Memory B cell (primary cell): ENCODE data around the gene LHFPL6.

Source experiments
- ATAC-seq: fragments of 150-1000 bp; cut with Tn5 transposase; 2 replicates; pipeline ENCODE4 v1.10.0; 2021; ENCODE audit warnings: low read depth, mild to moderate bottlenecking, moderate library complexity
- DNase-seq, 2 donors: peaks; one replicate each; pipeline ENCODE4 v3.0.0; 2022; ENCODE audit warnings: low spot score in 2 of 2
- H3K27ac Mint-ChIP-seq: one replicate; pipeline ENCODE4 v1.8.0; 2022; ENCODE audit warnings: mild to moderate bottlenecking, moderate library complexity, mixed read lengths
- H3K27me3 Mint-ChIP-seq: one replicate; pipeline ENCODE4 v1.8.0; 2022; ENCODE audit warnings: mixed read lengths
- H3K36me3 Mint-ChIP-seq: one replicate; pipeline ENCODE4 v1.8.0; 2022; ENCODE audit warnings: mild to moderate bottlenecking, mixed read lengths
- H3K4me1 Mint-ChIP-seq: one replicate; pipeline ENCODE4 v1.8.0; 2022; ENCODE audit warnings: mixed read lengths
- H3K4me3 Mint-ChIP-seq: one replicate; pipeline ENCODE4 v1.8.0; 2022; ENCODE audit warnings: mild to moderate bottlenecking, moderate library complexity, mixed read lengths
- H3K9me3 Mint-ChIP-seq: one replicate; pipeline ENCODE4 v1.8.0; 2022; ENCODE audit warnings: mixed read lengths

The LHFPL6 gene

GRCh38 chr13:39503048-39503447, 99.9 kb downstream of the LHFPL6 start:
- H3K27me3 Mint-ChIP-seq: peaks cover 4% of the 10 kb centered on the region
- no peaks in the 10 kb centered on the region for H3K36me3 Mint-ChIP-seq
- no peak overlapping the region for H3K27ac Mint-ChIP-seq
- DNase-seq (no peak), ATAC-seq (no peak)
- H3K4me1 Mint-ChIP-seq: no peaks in the 10 kb centered on the region
- H3K9me3 Mint-ChIP-seq: no peaks in the 10 kb centered on the region
- H3K4me3 Mint-ChIP-seq: no peak overlapping the region

GRCh38 chr13:39501702-39502324, 101.2 kb downstream of the LHFPL6 start:
- Mint-ChIP-seq H3K27me3 (peaks cover 4% of the 10 kb centered on the region), H3K27ac (no peak overlapping the region), H3K4me3 (no peak overlapping the region), H3K36me3 (no peaks in the 10 kb centered on the region), H3K4me1 (no peaks in the 10 kb centered on the region), H3K9me3 (no peaks in the 10 kb centered on the region)
- DNase-seq: no peak
- no peak for ATAC-seq

- ATAC-seq (no peak), DNase-seq (no peak)
- Mint-ChIP-seq H3K9me3 (no peaks in the 10 kb centered on the region), H3K27me3 (peaks cover 2% of the 10 kb centered on the region), H3K36me3 (no peaks in the 10 kb centered on the region), H3K4me3 (no peak overlapping the region), H3K4me1 (no peaks in the 10 kb centered on the region), H3K27ac (no peak overlapping the region)
These were observed 103.4 kb downstream of the LHFPL6 start for GRCh38 chr13:39499604-39500003.

GRCh38 chr13:39498471-39499114, 104.4 kb downstream of the LHFPL6 start:
- no peaks in the 10 kb centered on the region for H3K9me3 Mint-ChIP-seq
- DNase-seq: no peak
- H3K4me3 Mint-ChIP-seq: no peak overlapping the region
- no peak overlapping the region for H3K27ac Mint-ChIP-seq
- no peaks in the 10 kb centered on the region for H3K36me3 Mint-ChIP-seq
- no peaks in the 10 kb centered on the region for H3K4me1 Mint-ChIP-seq
- peaks cover 2% of the 10 kb centered on the region for H3K27me3 Mint-ChIP-seq
- no peak for ATAC-seq

GRCh38 chr13:39496506-39496905, 106.5 kb downstream of the LHFPL6 start:
- Mint-ChIP-seq H3K4me1 (no peaks in the 10 kb centered on the region), H3K9me3 (no peaks in the 10 kb centered on the region), H3K27me3 (peaks cover 2% of the 10 kb centered on the region), H3K4me3 (no peak overlapping the region), H3K27ac (no peak overlapping the region), H3K36me3 (no peaks in the 10 kb centered on the region)
- DNase-seq (no peak), ATAC-seq (no peak)

- H3K36me3 Mint-ChIP-seq: no peaks in the 10 kb centered on the region
- H3K9me3 Mint-ChIP-seq: no peaks in the 10 kb centered on the region
- H3K4me1 Mint-ChIP-seq: no peaks in the 10 kb centered on the region
- no peak overlapping the region for H3K27ac Mint-ChIP-seq
- DNase-seq (no peak), ATAC-seq (no peak)
- peaks cover 2% of the 10 kb centered on the region for H3K27me3 Mint-ChIP-seq
- no peak overlapping the region for H3K4me3 Mint-ChIP-seq
These were observed 108.4 kb downstream of the LHFPL6 start for GRCh38 chr13:39494633-39495032.

- ATAC-seq: no peak
- H3K27ac Mint-ChIP-seq: no peak overlapping the region
- no peak for DNase-seq
- H3K4me3 Mint-ChIP-seq: no peak overlapping the region
- peaks cover 2% of the 10 kb centered on the region for H3K27me3 Mint-ChIP-seq
- H3K9me3 Mint-ChIP-seq: no peaks in the 10 kb centered on the region
- no peaks in the 10 kb centered on the region for H3K36me3 Mint-ChIP-seq
- no peaks in the 10 kb centered on the region for H3K4me1 Mint-ChIP-seq
These were observed 109.0 kb downstream of the LHFPL6 start for GRCh38 chr13:39494006-39494405.

GRCh38 chr13:39490136-39490535, 112.9 kb downstream of the LHFPL6 start:
- H3K27me3 Mint-ChIP-seq: peaks cover 2% of the 10 kb centered on the region
- DNase-seq (no peak), ATAC-seq (no peak)
- no peak overlapping the region for H3K27ac Mint-ChIP-seq
- H3K4me1 Mint-ChIP-seq: no peaks in the 10 kb centered on the region
- H3K4me3 Mint-ChIP-seq: no peak overlapping the region
- H3K9me3 Mint-ChIP-seq: no peaks in the 10 kb centered on the region
- no peaks in the 10 kb centered on the region for H3K36me3 Mint-ChIP-seq

GRCh38 chr13:39486758-39487157, 116.2 kb downstream of the LHFPL6 start:
- H3K9me3 Mint-ChIP-seq: no peaks in the 10 kb centered on the region
- no peaks in the 10 kb centered on the region for H3K27me3 Mint-ChIP-seq
- no peak overlapping the region for H3K4me3 Mint-ChIP-seq
- DNase-seq: no peak
- no peaks in the 10 kb centered on the region for H3K36me3 Mint-ChIP-seq
- ATAC-seq: no peak
- H3K4me1 Mint-ChIP-seq: no peaks in the 10 kb centered on the region
- H3K27ac Mint-ChIP-seq: no peak overlapping the region

GRCh38 chr13:39485314-39485700, 117.7 kb downstream of the LHFPL6 start:
- Mint-ChIP-seq H3K9me3 (no peaks in the 10 kb centered on the region), H3K27me3 (no peaks in the 10 kb centered on the region), H3K4me1 (no peaks in the 10 kb centered on the region), H3K36me3 (no peaks in the 10 kb centered on the region), H3K4me3 (no peak overlapping the region), H3K27ac (no peak overlapping the region)
- ATAC-seq: no peak
- DNase-seq: no peak

- H3K27me3 Mint-ChIP-seq: no peaks in the 10 kb centered on the region
- no peaks in the 10 kb centered on the region for H3K36me3 Mint-ChIP-seq
- DNase-seq: no peak
- no peaks in the 10 kb centered on the region for H3K4me1 Mint-ChIP-seq
- ATAC-seq: no peak
- no peak overlapping the region for H3K4me3 Mint-ChIP-seq
- no peaks in the 10 kb centered on the region for H3K9me3 Mint-ChIP-seq
- H3K27ac Mint-ChIP-seq: no peak overlapping the region
These were observed 118.3 kb downstream of the LHFPL6 start for GRCh38 chr13:39484506-39485313.

GRCh38 chr13:39483326-39483725, 119.7 kb downstream of the LHFPL6 start:
- DNase-seq: no peak
- Mint-ChIP-seq H3K9me3 (no peaks in the 10 kb centered on the region), H3K36me3 (no peaks in the 10 kb centered on the region), H3K4me3 (no peak overlapping the region), H3K27me3 (peaks cover 1% of the 10 kb centered on the region), H3K4me1 (no peaks in the 10 kb centered on the region), H3K27ac (no peak overlapping the region)
- ATAC-seq: no peak

- H3K9me3 Mint-ChIP-seq: no peaks in the 10 kb centered on the region
- no peak overlapping the region for H3K4me3 Mint-ChIP-seq
- peaks cover 3% of the 10 kb centered on the region for H3K27me3 Mint-ChIP-seq
- no peaks in the 10 kb centered on the region for H3K36me3 Mint-ChIP-seq
- no peaks in the 10 kb centered on the region for H3K4me1 Mint-ChIP-seq
- DNase-seq (no peak), ATAC-seq (no peak)
- no peak overlapping the region for H3K27ac Mint-ChIP-seq
These were observed 121.5 kb downstream of the LHFPL6 start for GRCh38 chr13:39481491-39481890.

- peaks cover 4% of the 10 kb centered on the region for H3K9me3 Mint-ChIP-seq
- H3K27ac Mint-ChIP-seq: no peak overlapping the region
- no peak overlapping the region for H3K4me3 Mint-ChIP-seq
- no peaks in the 10 kb centered on the region for H3K36me3 Mint-ChIP-seq
- DNase-seq (no peak), ATAC-seq (no peak)
- H3K27me3 Mint-ChIP-seq: peaks cover 10% of the 10 kb centered on the region
- H3K4me1 Mint-ChIP-seq: no peaks in the 10 kb centered on the region
These were observed 128.4 kb downstream of the LHFPL6 start for GRCh38 chr13:39474600-39474999.
